ENCODE results near the gene PTPRF. TPM values are rescaled to one million over a fixed set of nuclear protein-coding genes. Genes with fewer than 3 reads are reported as not detected.
A peak's percentile ranks its signal among the peaks of the same experiment; 100 is the strongest.

PTPRF gene
- total and polyA plus RNA-seq, 4 donors: 40.0 to 160 (median 92.1) TPM

DNA sequence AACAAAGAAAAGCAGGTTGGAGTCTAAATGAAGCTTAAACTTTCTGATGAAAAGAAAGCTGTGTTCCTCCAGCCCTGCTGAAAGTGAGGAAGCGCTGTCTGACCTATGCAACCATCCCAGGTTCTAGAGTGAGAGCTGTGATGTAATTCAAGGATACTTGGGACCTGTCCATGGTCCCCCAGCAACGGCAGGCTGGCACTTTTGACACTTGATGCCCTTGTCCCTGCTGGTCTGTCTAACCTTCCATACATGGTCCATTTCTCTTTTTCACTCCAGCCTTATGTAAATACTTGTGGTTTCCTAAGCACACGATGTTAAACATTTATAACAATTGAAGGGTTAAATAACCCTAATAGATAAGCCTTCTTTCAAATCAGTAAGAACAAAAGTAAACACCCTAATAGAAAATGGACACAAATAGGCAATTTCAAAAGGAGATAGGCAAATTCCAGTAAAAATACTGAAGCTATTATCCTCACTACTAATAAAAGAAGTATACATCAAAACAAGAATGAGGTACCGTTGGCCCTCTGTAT, 101.5 kb downstream of the PTPRF start:
- TF ChIP-seq, protein P1, sequence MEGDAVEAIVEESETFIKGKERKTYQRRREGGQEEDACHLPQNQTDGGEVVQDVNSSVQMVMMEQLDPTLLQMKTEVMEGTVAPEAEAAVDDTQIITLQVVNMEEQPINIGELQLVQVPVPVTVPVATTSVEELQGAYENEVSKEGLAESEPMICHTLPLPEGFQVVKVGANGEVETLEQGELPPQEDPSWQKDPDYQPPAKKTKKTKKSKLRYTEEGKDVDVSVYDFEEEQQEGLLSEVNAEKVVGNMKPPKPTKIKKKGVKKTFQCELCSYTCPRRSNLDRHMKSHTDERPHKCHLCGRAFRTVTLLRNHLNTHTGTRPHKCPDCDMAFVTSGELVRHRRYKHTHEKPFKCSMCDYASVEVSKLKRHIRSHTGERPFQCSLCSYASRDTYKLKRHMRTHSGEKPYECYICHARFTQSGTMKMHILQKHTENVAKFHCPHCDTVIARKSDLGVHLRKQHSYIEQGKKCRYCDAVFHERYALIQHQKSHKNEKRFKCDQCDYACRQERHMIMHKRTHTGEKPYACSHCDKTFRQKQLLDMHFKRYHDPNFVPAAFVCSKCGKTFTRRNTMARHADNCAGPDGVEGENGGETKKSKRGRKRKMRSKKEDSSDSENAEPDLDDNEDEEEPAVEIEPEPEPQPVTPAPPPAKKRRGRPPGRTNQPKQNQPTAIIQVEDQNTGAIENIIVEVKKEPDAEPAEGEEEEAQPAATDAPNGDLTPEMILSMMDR (IDR thresholded peaks at IDR 0.05; ENCODE audit: control extremely low read depth, extremely low read depth): no peak
- Histone ChIP-seq H3K4me1 (ENCODE audit: control insufficient read depth in 5 of 5, insufficient read depth in 5 of 5, low read length in 5 of 5) (peaks cover 0 to 10% (median 0%) of the 10 kb centered on the region in 5 donors), H3K36me3 (ENCODE audit: control insufficient read depth in 4 of 4, insufficient read depth in 4 of 4, low read length in 4 of 4) (no peaks in the 10 kb centered on the region), H3K9ac (ENCODE audit: insufficient read depth in 1 of 2, low read length in 2 of 2) (no peak overlapping the region), H3K4me3 (no peak overlapping the region), H3K27ac (ENCODE audit: low read depth in 1 of 2, low read length in 1 of 2) (no peak overlapping the region), H3K9me3 (ENCODE audit: control insufficient read depth in 4 of 4, insufficient read depth in 3 of 4, low read length in 3 of 4) (no peaks in the 10 kb centered on the region), H3K27me3 (ENCODE audit: control insufficient read depth in 3 of 3, insufficient read depth in 3 of 3, low read length in 2 of 3) (no peaks in the 10 kb centered on the region)
- peak in 1 of 3 donors; percentile 10 for DNase-seq
- ATAC-seq (ENCODE audit: insufficient read depth, low FRiP score): no peak
- 40 to 52% methylated on average over 4 of the region's 4 CpGs for WGBS, 2 donors

DNA sequence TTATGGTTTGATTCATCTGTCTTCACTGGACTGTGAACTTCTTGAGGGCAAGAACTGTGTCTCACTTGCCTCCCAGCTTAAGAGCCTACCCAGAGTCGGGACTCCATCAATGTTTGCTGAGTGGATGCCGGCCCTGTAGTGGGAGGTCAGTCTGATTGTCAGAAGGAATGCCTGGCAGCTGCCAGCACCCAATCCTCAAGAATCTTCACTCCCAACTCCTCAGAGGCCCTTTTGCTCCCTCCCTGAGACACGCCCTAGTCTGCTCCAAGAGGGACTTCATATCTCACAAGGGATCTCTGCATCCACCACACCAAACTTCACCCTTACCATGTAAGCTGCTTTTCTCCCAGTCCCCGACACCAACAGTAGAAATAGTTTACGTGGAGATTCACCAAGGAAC, 104.0 kb downstream of the PTPRF start:
- Histone ChIP-seq H3K27me3 (ENCODE audit: control insufficient read depth in 3 of 3, insufficient read depth in 3 of 3, low read length in 2 of 3) (no peaks in the 10 kb centered on the region), H3K4me3 (no peak overlapping the region), H3K4me1 (ENCODE audit: control insufficient read depth in 5 of 5, insufficient read depth in 5 of 5, low read length in 5 of 5) (peaks cover 0 to 10% (median 0%) of the 10 kb centered on the region in 5 donors), H3K9me3 (ENCODE audit: control insufficient read depth in 4 of 4, insufficient read depth in 3 of 4, low read length in 3 of 4) (no peaks in the 10 kb centered on the region), H3K27ac (ENCODE audit: low read depth in 1 of 2, low read length in 1 of 2) (no peak overlapping the region), H3K9ac (ENCODE audit: insufficient read depth in 1 of 2, low read length in 2 of 2) (no peak overlapping the region), H3K36me3 (ENCODE audit: control insufficient read depth in 4 of 4, insufficient read depth in 4 of 4, low read length in 4 of 4) (no peaks in the 10 kb centered on the region)
- DNase-seq (no peak), ATAC-seq (ENCODE audit: insufficient read depth, low FRiP score) (no peak)
- 62 to 83% methylated on average over 5 of the region's 5 CpGs for WGBS, 2 donors
- TF ChIP-seq, protein P1 (IDR thresholded peaks at IDR 0.05; ENCODE audit: control extremely low read depth, extremely low read depth): no peak

DNA sequence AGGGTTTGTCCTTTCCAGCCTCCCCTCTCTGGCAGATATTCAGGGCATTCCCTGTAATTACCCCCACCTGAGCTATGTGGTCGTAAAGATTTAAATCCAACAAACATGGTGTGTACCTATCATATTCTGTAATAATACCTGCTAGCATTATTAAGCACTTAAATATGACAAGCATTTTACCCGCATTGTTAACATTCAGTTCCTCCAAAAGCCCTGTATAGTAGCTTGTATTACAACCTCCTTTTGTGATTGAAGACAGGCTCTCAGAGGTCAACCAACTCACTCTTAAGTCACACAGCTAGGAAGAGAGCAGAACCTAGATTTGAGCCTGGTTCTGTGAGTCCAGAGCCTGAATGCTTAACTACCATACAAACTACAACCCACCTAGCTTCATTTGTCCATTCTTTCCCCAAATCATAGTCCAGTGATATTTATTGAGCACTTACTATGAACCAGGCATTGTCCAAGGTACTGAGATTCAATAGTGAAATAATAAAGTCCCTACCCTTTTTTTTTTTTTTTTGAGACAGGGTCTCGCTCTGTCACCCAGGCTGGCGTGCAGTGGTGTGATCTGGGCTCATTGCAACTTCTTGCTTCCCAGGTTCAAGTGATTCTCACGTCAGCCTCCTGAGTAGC, 105.4 kb downstream of the PTPRF start:
- no peaks in the 10 kb centered on the region for H3K27me3 ChIP-seq (ENCODE audit: control insufficient read depth in 3 of 3, insufficient read depth in 3 of 3, low read length in 2 of 3)
- peaks cover 0 to 10% (median 0%) of the 10 kb centered on the region in 5 donors for H3K4me1 ChIP-seq (ENCODE audit: control insufficient read depth in 5 of 5, insufficient read depth in 5 of 5, low read length in 5 of 5)
- H3K9me3 ChIP-seq (ENCODE audit: control insufficient read depth in 4 of 4, insufficient read depth in 3 of 4, low read length in 3 of 4): no peaks in the 10 kb centered on the region
- H3K27ac ChIP-seq (ENCODE audit: low read depth in 1 of 2, low read length in 1 of 2): no peak overlapping the region
- TF ChIP-seq, protein P1 (IDR thresholded peaks at IDR 0.05; ENCODE audit: control extremely low read depth, extremely low read depth): no peak
- no peaks in the 10 kb centered on the region for H3K36me3 ChIP-seq (ENCODE audit: control insufficient read depth in 4 of 4, insufficient read depth in 4 of 4, low read length in 4 of 4)
- no peak overlapping the region for H3K4me3 ChIP-seq
- WGBS, 2 donors: 81 to 89% methylated on average over 5 of the region's 5 CpGs
- no peak overlapping the region for H3K9ac ChIP-seq (ENCODE audit: insufficient read depth in 1 of 2, low read length in 2 of 2)
- DNase-seq (no peak), ATAC-seq (ENCODE audit: insufficient read depth, low FRiP score) (no peak)
